GM12891 (cell line): ENCODE measurements around the gene UBE2E2.

Experiments used
- DNase-seq: peaks from one replicate; pipeline ENCODE4 v3.0.0; 2011; ENCODE audit warnings: low spot score; ENCODE audit not compliant: insufficient read length
- FAIRE-seq: peaks from 2 replicates; lab custom pipeline; 2011; peaks lifted over from hg19 to GRCh38; lab: Jason Lieb, UNC
- PAX5 ChIP-seq: IDR thresholded peaks from 2 replicates; pipeline ENCODE4 v1.6.1; 2011; ENCODE audit warnings: low read length, moderate library complexity, mild to moderate bottlenecking; ENCODE audit not compliant: insufficient read depth, severe bottlenecking
- POLR2A ChIP-seq: IDR thresholded peaks from 2 replicates; pipeline ENCODE4 v1.6.1; 2011; ENCODE audit warnings: low read depth, low read length, control low read depth
- POLR2AphosphoS5 ChIP-seq: IDR thresholded peaks from 2 replicates; pipeline ENCODE4 v1.6.1; 2011; ENCODE audit warnings: low read depth, low read length, control low read depth
- POU2F2 ChIP-seq: IDR thresholded peaks from 2 replicates; pipeline ENCODE4 v1.6.1; 2011; ENCODE audit warnings: low read depth, mild to moderate bottlenecking, control low read depth, low read length, moderate library complexity
- SPI1 ChIP-seq: IDR thresholded peaks from 2 replicates; pipeline ENCODE4 v1.6.1; 2011; ENCODE audit warnings: low read depth, low read length, control low read depth
- TAF1 ChIP-seq: IDR thresholded peaks from 2 replicates; pipeline ENCODE4 v1.6.1; 2011; ENCODE audit warnings: low read depth, low read length, control low read depth

UBE2E2 gene

GRCh38 chr3:23537101-23537551 lies 334.0 kb downstream of the UBE2E2 start:
- no peak for TF ChIP-seq SPI1
- TF ChIP-seq POLR2AphosphoS5 = no peak
- no peak for TF ChIP-seq PAX5
- no peak for TF ChIP-seq TAF1
- TF ChIP-seq POLR2A = no peak

GRCh38 chr3:23539185-23539584 lies 336.1 kb downstream of the UBE2E2 start:
- TF ChIP-seq POU2F2 = no peak
- TF ChIP-seq POLR2AphosphoS5 = no peak
- no peak for TF ChIP-seq SPI1
- TF ChIP-seq PAX5 = no peak
- TF ChIP-seq TAF1 = no peak
- no peak for TF ChIP-seq POLR2A
- no peak for FAIRE-seq

More at GRCh38 chr3:23537101-23537551, 334.0 kb downstream of the UBE2E2 start:
- DNase-seq (no peak), FAIRE-seq (no peak)

GRCh38 chr3:23540600-23540999 lies 337.5 kb downstream of the UBE2E2 start:
- FAIRE-seq (no peak), DNase-seq (no peak)
- TF ChIP-seq POLR2A = no peak
- no peak for TF ChIP-seq SPI1
- no peak for TF ChIP-seq PAX5
- no peak for TF ChIP-seq TAF1
- TF ChIP-seq POU2F2 = no peak
- TF ChIP-seq POLR2AphosphoS5 = no peak

More at GRCh38 chr3:23539185-23539584, 336.1 kb downstream of the UBE2E2 start:
- DNase-seq = no peak

- TF ChIP-seq POU2F2 (no peak), PAX5 (no peak), POLR2A (no peak), POLR2AphosphoS5 (no peak), SPI1 (no peak), TAF1 (no peak)
- no peak for FAIRE-seq
- no peak for DNase-seq
Measured at GRCh38 chr3:23542079-23542478, 339.0 kb downstream of the UBE2E2 start.

GRCh38 chr3:23546181-23546580 lies 343.1 kb downstream of the UBE2E2 start:
- no peak for TF ChIP-seq POLR2A
- TF ChIP-seq SPI1 = no peak
- no peak for TF ChIP-seq POLR2AphosphoS5
- TF ChIP-seq TAF1 = no peak
- TF ChIP-seq PAX5 = no peak
- no peak for TF ChIP-seq POU2F2
- DNase-seq (no peak), FAIRE-seq (no peak)

- FAIRE-seq (no peak), DNase-seq (no peak)
- TF ChIP-seq PAX5 (no peak), SPI1 (no peak), POLR2AphosphoS5 (no peak), POU2F2 (no peak), TAF1 (no peak), POLR2A (no peak)
Measured at GRCh38 chr3:23547905-23548650, 345.0 kb downstream of the UBE2E2 start.

GRCh38 chr3:23548706-23549105 lies 345.6 kb downstream of the UBE2E2 start:
- FAIRE-seq = no peak
- DNase-seq = no peak
- TF ChIP-seq TAF1 (no peak), POU2F2 (no peak), SPI1 (no peak), POLR2A (no peak), POLR2AphosphoS5 (no peak), PAX5 (no peak)

- FAIRE-seq = no peak
- TF ChIP-seq SPI1 (no peak), PAX5 (no peak), POLR2AphosphoS5 (no peak), POLR2A (no peak), TAF1 (no peak), POU2F2 (no peak)
Measured at GRCh38 chr3:23549148-23549910, 346.2 kb downstream of the UBE2E2 start.

GRCh38 chr3:23550402-23550801 lies 347.3 kb downstream of the UBE2E2 start:
- no peak for DNase-seq
- TF ChIP-seq POLR2A = no peak
- TF ChIP-seq SPI1 = peak; percentile 96
- FAIRE-seq = peak; percentile 51

More at GRCh38 chr3:23549148-23549910, 346.2 kb downstream of the UBE2E2 start:
- DNase-seq = no peak

GRCh38 chr3:23552506-23552905 lies 349.4 kb downstream of the UBE2E2 start:
- no peak for FAIRE-seq
- no peak for TF ChIP-seq POU2F2
- DNase-seq = no peak

GRCh38 chr3:23553353-23553752 lies 350.2 kb downstream of the UBE2E2 start:
- TF ChIP-seq SPI1 (no peak), PAX5 (no peak), POU2F2 (no peak), TAF1 (no peak), POLR2AphosphoS5 (no peak)
- FAIRE-seq (no peak), DNase-seq (no peak)
